GM21723 (cell line): ENCODE measurements around the gene RAB14.

ENCODE experiments used
- ATAC-seq: cut with Tn5 transposase; IDR thresholded peaks from one replicate; pipeline ENCODE4 v1.9.1; 2021; ENCODE audit warnings: mild to moderate bottlenecking, moderate library complexity; ENCODE audit not compliant: unreplicated experiment

Gene RAB14

DNA sequence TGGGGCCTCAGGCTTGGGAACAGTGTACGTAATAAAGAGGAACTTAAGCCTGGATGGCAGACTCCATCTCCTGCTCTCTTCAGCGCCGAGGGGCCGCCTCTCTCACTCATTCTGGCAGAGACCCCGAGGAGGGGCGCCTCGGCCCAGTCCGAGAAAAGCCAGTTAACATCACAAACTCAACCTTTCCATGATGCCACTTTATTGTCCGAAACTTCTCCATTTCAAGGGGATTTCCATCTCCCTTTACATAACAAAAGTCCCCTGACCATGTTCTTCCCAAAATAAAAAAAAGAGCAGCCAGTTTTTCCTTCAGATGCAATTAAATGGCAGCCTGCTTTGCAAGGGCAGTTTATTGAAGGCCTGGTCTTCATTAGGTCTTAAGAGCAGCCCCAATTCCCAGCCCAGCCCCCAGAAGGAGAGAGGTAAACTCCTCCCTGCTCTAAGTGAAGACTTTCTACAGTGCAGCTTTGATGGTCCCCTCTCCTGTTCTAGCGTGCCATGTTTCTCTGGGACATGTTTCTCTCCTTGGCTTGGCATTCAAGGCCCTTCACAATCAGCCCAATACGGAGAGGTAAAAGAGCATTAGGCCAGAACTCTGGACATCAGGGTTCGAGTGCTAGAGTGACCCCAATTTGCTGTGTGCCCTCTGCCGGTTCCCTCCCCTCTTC, 19.5 kb upstream of the RAB14 start:
- ATAC-seq = no peak

DNA sequence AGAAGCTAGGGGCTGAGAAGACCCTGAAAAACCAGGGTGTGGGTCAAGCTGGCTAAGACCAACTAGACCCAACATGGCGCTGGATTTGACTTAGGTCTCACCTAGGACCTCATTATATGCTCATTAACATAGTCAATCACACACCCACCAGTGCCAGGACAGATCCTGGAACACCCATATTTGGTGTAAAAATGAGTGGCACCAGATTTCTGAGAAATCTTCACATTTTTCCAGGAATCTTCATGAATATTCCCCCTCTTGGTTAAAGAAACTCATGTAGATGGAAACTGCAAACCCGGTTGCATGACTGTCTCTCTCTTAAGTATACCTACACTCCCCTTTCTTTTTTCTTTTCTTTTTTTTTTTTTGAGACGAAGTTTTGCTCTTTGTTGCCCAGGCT, 17.9 kb upstream of the RAB14 start:
- ATAC-seq = no peak

DNA sequence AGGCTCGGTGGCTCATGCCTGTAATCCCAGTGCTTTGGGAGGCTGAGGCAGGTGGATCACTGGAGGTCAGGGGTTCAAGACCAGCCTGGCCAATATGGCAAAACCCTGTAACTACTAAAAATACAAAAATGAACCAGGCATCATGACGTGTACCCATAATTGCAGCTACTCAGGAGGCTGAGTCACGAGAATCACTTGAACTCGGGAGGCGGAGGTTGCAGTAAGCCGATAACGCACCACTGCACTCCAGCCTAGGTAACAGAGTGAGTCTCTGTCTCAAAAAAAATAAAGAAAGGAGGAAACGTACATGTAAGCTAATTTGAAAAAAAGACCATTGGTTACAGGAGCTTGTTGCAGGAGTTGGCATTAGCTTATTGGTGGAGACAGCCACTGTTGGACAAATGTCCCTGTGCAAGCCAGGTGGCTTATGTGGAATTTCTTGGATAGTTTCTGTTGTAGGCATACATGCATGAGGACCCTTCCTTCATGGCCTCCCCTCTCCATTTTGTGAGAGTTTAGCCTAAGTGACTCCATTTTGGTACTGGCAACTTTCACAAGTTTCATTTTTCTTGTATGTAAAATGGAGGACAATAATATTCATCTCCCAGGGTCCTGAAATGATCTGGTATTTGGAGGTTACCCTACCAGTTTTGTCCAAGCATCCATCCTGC, 16.8 kb upstream of the RAB14 start:
- ATAC-seq = no peak

DNA sequence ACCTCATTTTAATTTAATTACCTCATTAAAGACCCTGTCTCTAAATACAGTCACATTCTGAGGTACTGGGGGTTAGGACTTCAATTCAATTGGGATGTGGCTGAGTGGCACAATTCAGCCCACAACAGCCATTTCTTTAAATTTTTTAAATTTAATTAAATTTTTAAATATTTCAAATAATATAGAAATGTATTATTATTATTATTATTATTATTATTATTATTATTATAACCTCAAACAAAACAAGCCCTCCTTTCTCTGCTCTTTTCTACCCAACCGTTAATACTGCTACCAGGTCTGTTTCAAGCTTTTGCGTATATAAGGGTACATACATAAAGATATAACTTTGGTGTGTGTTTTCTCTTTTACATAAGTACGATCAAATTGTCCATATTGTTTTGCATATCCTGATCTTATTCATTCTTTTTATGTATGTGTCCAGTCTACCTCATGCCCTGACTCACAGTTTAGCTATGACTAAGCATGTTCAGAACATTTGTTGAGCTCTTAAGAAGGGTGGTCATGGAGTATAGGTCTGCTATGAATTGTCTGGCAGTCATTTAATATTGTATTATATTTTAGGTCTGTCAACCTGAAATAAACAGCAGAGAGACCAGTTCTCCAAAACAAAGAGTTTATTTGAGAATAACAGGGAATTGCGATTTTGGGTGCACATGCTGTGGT, 16.1 kb upstream of the RAB14 start:
- peak; percentile 67 for ATAC-seq

DNA sequence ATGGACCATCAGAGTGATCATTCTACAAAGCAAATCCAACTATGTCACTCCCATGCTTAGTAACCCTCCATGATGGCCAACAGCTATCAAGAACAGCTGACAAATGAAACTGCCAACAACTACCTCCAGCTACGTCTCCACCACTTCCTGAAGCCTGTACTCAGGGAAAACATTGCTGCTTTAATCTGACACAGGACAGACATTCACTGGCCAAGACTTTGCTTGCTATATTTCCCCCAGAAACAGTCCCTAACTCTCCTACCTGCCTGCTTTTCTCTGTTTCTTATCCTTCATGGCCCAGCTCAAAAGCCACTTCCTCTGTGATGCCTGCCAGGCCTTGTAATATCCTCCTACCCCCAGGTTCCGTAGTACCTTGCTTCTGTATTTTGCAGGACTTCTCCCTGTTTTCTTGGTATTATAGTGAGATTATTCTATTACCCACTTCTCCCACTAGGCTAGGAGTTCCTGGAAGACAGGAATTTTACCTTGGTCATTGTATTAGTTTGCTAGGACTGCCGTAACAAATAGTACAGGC, 14.7 kb upstream of the RAB14 start:
- ATAC-seq = no peak

DNA sequence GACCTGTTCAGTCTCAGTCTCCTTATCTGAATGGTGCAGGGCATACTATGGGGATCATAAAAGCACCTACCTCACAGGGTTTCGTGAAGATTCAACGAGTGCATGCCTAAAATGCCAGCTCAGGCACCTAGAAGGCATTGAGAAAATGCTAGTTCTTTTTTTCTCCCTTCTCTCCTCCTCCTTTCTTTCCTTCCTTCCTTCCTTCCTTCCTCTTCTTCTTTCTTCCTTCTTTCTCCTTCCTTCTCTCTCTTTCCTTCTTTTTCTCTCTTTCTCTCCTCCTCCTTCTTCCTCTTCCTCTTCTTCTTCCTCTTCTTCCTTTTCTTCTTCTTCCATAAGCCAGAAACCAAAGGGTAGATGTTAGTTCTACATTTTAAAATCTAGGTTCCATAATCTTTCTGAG, 12.3 kb upstream of the RAB14 start:
- ATAC-seq = no peak

DNA sequence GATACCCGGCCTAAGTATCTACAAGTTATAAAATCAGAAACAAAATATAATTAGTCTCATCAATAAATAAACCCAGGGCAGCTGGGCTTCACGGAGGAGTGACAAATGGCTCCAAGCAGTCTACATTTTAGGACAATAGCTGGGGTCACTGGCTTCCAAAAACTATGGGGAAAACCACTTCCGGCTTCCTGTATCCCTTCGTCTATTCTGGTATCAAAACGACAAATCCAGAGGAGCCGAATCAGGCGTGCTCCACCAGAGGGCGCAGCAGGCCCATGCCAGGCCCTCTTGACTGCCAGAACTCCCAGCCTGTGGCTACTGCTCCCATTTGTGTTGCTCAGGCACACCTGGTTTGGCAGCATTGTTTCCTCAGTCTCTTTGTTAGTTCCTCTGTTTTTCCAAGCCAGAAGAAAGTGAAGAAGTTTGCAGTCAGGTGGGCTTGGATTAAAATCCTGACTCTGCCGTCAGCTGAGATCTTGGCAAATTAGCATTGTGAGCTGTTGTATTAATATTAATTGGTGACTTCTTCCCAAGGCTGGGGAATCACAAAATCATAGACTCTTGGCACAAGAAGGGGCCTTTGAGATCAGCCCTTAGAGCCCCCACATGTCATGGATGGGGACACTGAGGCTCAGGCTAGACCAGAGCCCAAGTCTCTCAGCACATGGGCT, 11.6 kb upstream of the RAB14 start:
- ATAC-seq = peak; percentile 64

DNA sequence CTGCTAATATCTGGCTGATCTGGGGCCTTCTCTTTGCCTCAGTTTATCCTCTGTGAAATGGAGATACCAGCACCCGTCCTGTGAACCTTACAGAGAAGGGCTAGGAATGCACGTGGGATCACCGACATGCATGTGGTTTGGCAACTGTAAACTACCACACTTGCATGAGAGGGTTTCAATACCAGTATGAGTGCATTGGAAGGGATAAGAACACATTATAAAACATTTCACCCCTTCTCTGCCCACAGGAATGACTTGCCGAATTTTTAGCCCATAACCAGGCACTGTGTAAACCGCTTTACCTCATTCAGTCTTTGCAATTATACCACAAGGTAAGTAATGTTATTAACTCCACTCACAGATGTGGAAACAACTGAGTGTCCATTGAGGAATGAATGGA, 8.9 kb upstream of the RAB14 start:
- no peak for ATAC-seq

DNA sequence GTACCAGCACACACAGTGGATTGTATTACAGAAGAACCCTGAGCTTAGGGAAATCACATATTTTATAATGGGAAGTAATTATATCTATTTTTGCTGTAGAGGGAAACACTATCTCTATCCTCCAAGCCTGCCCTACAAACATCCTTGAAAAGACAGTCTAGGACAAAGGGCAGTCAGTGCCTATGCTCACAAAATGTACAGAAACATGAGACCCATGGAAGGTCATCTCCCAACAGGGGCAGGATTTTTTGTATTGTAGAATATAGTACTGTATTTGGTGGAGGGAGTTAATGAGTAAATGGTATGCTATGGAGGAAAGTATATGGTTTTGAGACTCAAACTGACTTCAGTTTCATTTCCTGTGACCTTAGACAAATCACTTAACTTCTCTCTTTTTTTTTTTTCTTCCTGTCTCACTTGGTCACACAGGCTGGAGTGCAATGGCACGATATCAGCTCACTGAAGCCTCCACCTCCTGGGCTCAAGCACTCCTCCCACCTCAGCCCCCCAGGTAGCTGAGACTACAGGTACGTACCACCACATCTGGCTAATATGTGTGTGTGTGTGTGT, 5.8 kb upstream of the RAB14 start:
- ATAC-seq = peak; percentile 78

DNA sequence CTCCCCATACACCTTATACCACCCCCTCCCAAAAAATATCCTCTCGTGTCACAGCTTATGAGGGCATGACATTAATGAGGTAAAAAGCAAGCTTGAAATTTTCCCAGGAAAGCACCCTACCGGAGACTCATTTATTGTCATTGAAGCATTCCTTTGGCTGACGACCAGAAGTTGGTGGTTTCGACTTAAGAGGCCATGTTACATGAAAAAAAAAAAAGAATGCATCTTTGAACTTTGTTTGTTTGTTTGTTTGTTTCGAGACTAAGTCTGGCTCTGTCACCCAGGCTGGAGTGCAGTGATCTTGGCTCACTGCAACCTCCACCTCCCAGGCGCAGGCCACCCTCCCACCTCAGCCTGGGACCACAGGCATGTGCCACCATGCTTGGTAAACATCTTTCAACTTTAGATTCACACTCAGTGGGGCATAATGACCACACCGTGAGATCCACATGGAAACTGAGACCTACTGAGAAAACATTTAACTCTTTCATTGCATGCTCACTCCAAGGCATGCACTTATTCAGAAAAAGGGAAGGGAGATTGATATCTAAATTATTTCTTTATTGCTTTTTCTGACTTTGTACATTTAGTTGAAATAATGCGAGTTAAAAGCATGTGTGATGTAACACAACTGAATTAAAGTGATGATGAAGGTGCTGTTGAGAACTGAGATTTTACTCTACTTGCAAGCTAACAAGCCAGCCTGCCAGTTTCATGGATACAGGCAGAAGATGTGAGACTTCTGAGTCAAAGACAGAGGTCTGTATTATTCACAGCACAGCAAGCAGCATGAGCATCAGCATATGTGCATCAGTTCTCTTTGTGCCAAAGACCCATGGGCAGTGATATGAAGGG, 5.1 kb upstream of the RAB14 start:
- peak; percentile 36 for ATAC-seq

DNA sequence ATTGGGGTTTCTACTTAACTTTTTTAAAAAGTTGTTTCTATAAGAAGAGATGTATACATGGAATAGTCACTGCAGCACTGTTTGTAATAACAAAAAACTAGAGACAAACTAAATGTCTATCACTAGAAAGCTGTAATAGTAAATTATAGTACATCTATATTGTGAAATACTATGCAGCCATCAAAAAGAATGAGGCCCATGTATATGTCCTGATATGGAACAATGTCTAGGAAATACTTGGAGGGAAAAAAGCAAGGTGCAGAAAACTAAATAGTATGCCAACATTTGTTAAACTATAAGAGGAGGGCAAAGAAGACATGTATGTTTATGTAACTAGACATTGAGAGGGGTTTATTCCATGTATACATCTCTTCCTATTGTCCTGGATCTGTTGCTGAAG, 2.9 kb upstream of the RAB14 start:
- no peak for ATAC-seq

DNA sequence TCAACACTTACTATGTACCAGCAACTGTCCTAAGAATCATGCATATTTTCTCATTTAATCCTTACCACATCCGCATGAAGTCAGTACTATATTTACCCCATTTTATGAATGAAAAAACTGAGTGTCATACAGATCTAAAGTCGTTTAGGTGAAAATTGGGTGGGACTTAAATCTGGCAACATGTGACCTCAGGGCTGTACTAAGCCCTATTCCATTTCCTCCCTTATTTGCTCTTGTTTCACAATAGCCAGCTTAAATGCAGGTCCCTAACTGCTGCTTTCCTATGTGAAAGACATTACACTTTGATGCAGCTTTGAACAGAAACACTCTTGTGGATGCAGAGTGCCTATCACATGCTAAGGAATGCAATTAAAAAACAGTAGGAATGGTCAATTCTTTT, 2.5 kb upstream of the RAB14 start:
- ATAC-seq = no peak

DNA sequence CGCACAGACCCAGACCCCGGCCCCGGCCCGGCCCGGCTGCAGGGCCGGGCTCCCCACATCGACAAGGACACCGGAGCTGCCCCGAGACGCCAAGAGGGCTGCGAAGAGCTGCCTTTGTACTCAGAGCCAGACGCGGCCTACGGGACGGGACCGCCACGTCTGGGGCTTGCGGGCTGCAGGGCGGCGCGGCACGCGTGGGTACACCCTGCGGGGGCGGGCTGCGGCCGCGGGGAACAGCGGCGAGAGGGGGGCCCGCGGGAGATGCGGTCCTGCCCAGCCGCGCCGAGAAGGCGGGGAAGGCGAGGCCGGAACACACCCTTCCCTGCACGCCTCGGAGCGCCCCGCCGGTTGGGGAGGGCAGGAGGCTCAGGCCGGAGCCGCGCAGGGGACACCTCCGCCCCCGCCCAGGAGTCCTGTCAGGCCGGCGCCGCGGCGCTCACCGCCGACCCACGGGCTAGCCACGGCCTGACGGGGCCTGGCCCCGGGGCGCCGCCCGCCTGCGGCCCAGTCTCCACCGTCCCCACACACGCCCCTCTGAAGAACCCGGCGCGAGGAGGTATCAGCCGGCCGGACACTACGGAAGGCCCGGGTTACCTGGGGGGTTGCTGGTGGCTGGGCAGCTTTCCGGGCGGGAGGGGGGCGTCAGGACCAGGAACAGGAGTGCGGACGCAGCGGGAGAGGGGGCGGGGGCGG, 478 bp downstream of the RAB14 start:
- peak; percentile 27 for ATAC-seq

DNA sequence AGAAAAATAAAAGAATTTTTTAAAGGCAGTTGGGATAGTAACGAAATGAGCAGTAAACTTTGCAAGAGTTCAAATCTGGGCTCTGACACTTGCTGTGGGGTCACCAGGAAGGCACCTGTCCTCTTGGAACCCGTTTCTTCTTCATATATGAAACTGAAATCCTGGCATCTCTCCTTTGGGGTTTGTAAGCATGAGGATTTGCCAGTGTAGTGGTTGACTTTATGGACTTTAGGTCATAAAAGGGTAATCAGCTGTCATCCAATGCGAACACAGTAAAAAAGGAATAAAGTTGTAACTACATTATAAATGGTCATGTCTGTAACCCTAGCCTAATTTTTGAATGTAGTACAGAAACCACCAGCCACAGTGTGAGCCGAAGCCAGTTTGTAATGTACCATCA, 1.3 kb downstream of the RAB14 start:
- ATAC-seq = no peak

DNA sequence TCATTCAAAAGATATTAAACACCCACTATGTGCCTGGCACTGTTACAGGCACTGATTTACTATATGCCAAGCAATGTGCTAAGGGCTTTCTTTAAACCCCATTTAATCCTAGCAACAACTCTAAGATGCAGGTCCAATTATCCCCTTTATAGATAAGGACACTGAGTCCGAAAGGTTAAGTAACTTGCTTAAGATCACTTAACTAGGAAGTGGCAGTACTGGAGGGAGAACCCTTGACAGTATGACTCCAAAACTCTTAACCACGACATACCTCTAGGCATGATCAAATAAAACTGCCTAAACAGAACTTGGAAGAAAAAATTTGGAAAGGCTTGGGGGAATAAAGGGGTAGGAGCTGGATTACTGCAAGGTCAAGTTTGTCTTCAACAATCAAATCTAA, 1.7 kb downstream of the RAB14 start:
- ATAC-seq = no peak

DNA sequence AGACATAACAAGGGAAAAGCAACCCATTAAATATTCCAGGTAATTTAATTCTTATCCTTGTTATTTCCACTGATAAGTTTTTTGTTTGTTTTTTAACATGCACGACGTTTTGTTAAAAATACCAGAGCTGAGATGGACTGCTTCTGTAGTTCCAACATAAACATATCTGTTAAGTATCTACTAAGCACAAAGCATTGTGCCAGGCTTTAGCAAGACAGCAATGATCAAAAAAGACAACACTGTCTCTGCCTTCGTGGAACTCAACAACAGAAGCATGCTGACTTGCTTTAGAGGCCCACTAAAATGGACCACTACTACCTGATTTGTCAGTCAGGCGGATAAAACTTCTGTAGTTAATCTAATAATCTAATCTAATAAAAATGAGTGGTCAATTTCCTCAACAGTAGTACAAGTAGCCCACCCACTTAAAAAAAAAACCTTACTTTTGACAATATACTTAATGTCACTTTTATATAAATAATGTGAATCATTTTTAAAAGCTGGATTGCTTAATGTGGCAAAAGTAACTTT, 3.1 kb downstream of the RAB14 start:
- ATAC-seq = no peak

DNA sequence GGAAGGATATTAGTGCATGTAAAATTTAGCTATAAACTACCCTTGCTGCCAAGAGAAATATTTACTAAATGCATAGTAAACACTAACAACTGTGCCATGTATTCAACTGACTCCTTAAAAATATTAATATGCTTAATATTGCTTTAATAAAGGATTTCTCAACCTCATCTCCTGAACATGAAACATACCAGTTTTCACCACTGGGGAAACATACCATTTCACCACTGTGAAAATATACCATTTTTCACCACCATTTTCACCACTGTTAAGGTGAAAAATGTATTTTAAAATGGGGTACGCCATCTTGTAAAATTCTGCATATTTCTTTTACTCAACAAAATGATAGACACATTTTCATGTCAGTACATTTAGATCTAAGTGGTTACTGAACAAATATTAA, 4.5 kb downstream of the RAB14 start:
- ATAC-seq = no peak

DNA sequence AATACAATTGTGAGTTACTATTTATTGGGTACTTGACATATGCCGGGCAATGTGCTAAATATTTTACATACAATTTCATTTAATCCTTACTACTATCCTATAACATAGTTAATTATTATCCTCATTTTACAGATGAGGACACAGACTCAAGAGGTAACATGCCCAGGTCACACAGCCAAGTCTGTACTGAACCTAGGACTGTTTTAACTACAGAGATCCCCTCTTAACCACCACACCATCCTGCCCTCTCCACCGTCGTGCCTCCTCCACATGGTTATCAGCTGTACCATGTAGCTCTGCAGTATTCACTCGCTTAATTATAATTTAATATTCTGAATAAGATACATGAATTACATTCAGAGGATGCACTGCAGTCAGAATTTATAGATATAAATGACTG, 5.3 kb downstream of the RAB14 start:
- no peak for ATAC-seq

DNA sequence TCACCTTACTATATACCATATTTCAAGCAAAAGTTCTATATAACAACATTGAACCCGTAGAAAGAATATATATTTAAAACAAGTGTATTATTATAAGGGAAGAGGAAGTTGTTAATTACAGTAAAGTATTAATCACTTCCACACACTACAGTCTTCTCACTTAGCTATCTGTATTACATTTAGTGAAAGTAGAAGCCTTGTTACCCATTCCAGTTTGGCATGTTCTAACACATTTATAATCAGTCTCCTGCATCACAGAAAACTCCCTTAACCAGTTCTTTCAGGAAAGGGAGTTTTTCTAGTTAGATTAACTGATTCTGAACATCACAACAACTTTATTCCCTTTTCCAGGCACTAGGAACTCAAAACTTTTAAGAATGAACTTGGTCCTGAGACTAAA, 6.9 kb downstream of the RAB14 start:
- ATAC-seq = no peak
